Adipocyte (in vitro differentiated cells): ENCODE data around the gene CHD9.

Experiments used
- DNase-seq: peaks from one replicate; pipeline ENCODE4 v3.0.0-alpha.2; 2015; ENCODE audit warnings: low read depth
- H3K27me3 ChIP-seq: replicated peaks from 2 replicates; pipeline ENCODE4 v1.7.0; 2013; ENCODE audit warnings: mild to moderate bottlenecking, low read length, moderate library complexity; ENCODE audit not compliant: control insufficient read depth, insufficient read depth
- H3K36me3 ChIP-seq: 2 replicates; pipeline ENCODE4 v1.7.0; 2013; ENCODE audit warnings: low read length, mild to moderate bottlenecking, moderate library complexity; ENCODE audit not compliant: control insufficient read depth, insufficient read depth, severe bottlenecking
- H3K4me1 ChIP-seq: 2 replicates; pipeline ENCODE4 v1.7.0; 2013; ENCODE audit warnings: mild to moderate bottlenecking, low read length, moderate library complexity; ENCODE audit not compliant: control insufficient read depth, insufficient read depth
- H3K4me3 ChIP-seq: 2 replicates; pipeline ENCODE4 v1.7.0; 2013; ENCODE audit warnings: mild to moderate bottlenecking, low read length, moderate library complexity
- H3K9ac ChIP-seq: 2 replicates; pipeline ENCODE4 v1.7.0; 2013; ENCODE audit warnings: mild to moderate bottlenecking, low read length, moderate library complexity
- H3K9me3 ChIP-seq: 2 replicates; pipeline ENCODE4 v1.7.0; 2013; ENCODE audit warnings: mild to moderate bottlenecking, low read length, moderate library complexity; ENCODE audit not compliant: control insufficient read depth

The CHD9 gene

GRCh38 chr16:53099318-53100130 lies 44.7 kb downstream of the CHD9 start:
- Histone ChIP-seq H3K9me3 (no peaks in the 10 kb centered on the region), H3K9ac (peak overlapping the region; percentile 87), H3K27me3 (no peaks in the 10 kb centered on the region), H3K4me3 (peak overlapping the region; percentile 81), H3K4me1 (peaks cover 34% of the 10 kb centered on the region), H3K36me3 (no peaks in the 10 kb centered on the region)
- peak; percentile 92 for DNase-seq

GRCh38 chr16:53100131-53100748 lies 45.4 kb downstream of the CHD9 start:
- no peaks in the 10 kb centered on the region for H3K27me3 ChIP-seq
- H3K4me3 ChIP-seq, result peak overlapping the region; percentile 81
- peak overlapping the region; percentile 87 for H3K9ac ChIP-seq
- DNase-seq, result no peak
- peaks cover 26% of the 10 kb centered on the region for H3K4me1 ChIP-seq
- no peaks in the 10 kb centered on the region for H3K9me3 ChIP-seq
- H3K36me3 ChIP-seq, result no peaks in the 10 kb centered on the region

GRCh38 chr16:53100889-53101288 lies 46.1 kb downstream of the CHD9 start:
- Histone ChIP-seq H3K4me1 (peaks cover 26% of the 10 kb centered on the region), H3K27me3 (no peaks in the 10 kb centered on the region), H3K9ac (peak overlapping the region; percentile 87), H3K9me3 (no peaks in the 10 kb centered on the region), H3K4me3 (no peak overlapping the region), H3K36me3 (peaks cover under 1% of the 10 kb centered on the region)
- DNase-seq, result no peak

GRCh38 chr16:53103811-53104210 lies 49.0 kb downstream of the CHD9 start:
- Histone ChIP-seq H3K36me3 (peaks cover 8% of the 10 kb centered on the region), H3K9ac (no peak overlapping the region), H3K27me3 (no peaks in the 10 kb centered on the region), H3K4me3 (no peak overlapping the region), H3K9me3 (no peaks in the 10 kb centered on the region), H3K4me1 (peaks cover 18% of the 10 kb centered on the region)
- no peak for DNase-seq

- Histone ChIP-seq H3K4me3 (no peak overlapping the region), H3K4me1 (peaks cover 5% of the 10 kb centered on the region), H3K27me3 (no peaks in the 10 kb centered on the region), H3K36me3 (peaks cover 8% of the 10 kb centered on the region), H3K9me3 (no peaks in the 10 kb centered on the region), H3K9ac (no peak overlapping the region)
- no peak for DNase-seq
Observed at GRCh38 chr16:53105565-53105964, 50.8 kb downstream of the CHD9 start.

- peaks cover 17% of the 10 kb centered on the region for H3K4me1 ChIP-seq
- DNase-seq, result peak; percentile 37
- peaks cover 9% of the 10 kb centered on the region for H3K36me3 ChIP-seq
- peak overlapping the region; percentile 58 for H3K9ac ChIP-seq
- no peaks in the 10 kb centered on the region for H3K9me3 ChIP-seq
- no peaks in the 10 kb centered on the region for H3K27me3 ChIP-seq
- no peak overlapping the region for H3K4me3 ChIP-seq
Observed at GRCh38 chr16:53111078-53111791, 56.4 kb downstream of the CHD9 start.

GRCh38 chr16:53112015-53112414 lies 57.2 kb downstream of the CHD9 start:
- H3K27me3 ChIP-seq, result no peaks in the 10 kb centered on the region
- H3K4me1 ChIP-seq, result peaks cover 17% of the 10 kb centered on the region
- H3K9me3 ChIP-seq, result no peaks in the 10 kb centered on the region
- DNase-seq, result no peak
- H3K9ac ChIP-seq, result no peak overlapping the region
- peaks cover 6% of the 10 kb centered on the region for H3K36me3 ChIP-seq
- H3K4me3 ChIP-seq, result no peak overlapping the region

GRCh38 chr16:53115047-53115446 lies 60.3 kb downstream of the CHD9 start:
- Histone ChIP-seq H3K9me3 (no peaks in the 10 kb centered on the region), H3K4me3 (no peak overlapping the region)
- DNase-seq, result no peak

GRCh38 chr16:53115773-53116172 lies 61.0 kb downstream of the CHD9 start:
- H3K9ac ChIP-seq, result no peak overlapping the region
- peaks cover 6% of the 10 kb centered on the region for H3K36me3 ChIP-seq
- H3K4me1 ChIP-seq, result peaks cover 17% of the 10 kb centered on the region
- H3K9me3 ChIP-seq, result no peaks in the 10 kb centered on the region
- no peak overlapping the region for H3K4me3 ChIP-seq
- no peak for DNase-seq
- no peaks in the 10 kb centered on the region for H3K27me3 ChIP-seq

More at GRCh38 chr16:53115047-53115446, 60.3 kb downstream of the CHD9 start:
- H3K36me3 ChIP-seq, result peaks cover 6% of the 10 kb centered on the region
- peaks cover 17% of the 10 kb centered on the region for H3K4me1 ChIP-seq
- no peak overlapping the region for H3K9ac ChIP-seq
- no peaks in the 10 kb centered on the region for H3K27me3 ChIP-seq

GRCh38 chr16:53121043-53121620 lies 66.3 kb downstream of the CHD9 start:
- Histone ChIP-seq H3K4me3 (no peak overlapping the region), H3K4me1 (peaks cover 22% of the 10 kb centered on the region), H3K36me3 (no peaks in the 10 kb centered on the region), H3K9ac (no peak overlapping the region), H3K9me3 (no peaks in the 10 kb centered on the region), H3K27me3 (no peaks in the 10 kb centered on the region)
- DNase-seq, result no peak

- Histone ChIP-seq H3K9me3 (no peaks in the 10 kb centered on the region), H3K36me3 (no peaks in the 10 kb centered on the region), H3K4me3 (no peak overlapping the region), H3K4me1 (peaks cover 22% of the 10 kb centered on the region), H3K9ac (peak overlapping the region; percentile 1), H3K27me3 (no peaks in the 10 kb centered on the region)
- DNase-seq, result peak; percentile 67
Observed at GRCh38 chr16:53121661-53122060, 66.9 kb downstream of the CHD9 start.
